ENCODE results near the gene KASH5. TPM values are rescaled to one million over a fixed set of nuclear protein-coding genes. Genes with fewer than 3 reads are reported as not detected.

Gene KASH5
- polyA plus RNA-seq, 2 of the 4 experiments (the other 2 are of a cell fraction), result 0.08 to 0.17 TPM

DNA sequence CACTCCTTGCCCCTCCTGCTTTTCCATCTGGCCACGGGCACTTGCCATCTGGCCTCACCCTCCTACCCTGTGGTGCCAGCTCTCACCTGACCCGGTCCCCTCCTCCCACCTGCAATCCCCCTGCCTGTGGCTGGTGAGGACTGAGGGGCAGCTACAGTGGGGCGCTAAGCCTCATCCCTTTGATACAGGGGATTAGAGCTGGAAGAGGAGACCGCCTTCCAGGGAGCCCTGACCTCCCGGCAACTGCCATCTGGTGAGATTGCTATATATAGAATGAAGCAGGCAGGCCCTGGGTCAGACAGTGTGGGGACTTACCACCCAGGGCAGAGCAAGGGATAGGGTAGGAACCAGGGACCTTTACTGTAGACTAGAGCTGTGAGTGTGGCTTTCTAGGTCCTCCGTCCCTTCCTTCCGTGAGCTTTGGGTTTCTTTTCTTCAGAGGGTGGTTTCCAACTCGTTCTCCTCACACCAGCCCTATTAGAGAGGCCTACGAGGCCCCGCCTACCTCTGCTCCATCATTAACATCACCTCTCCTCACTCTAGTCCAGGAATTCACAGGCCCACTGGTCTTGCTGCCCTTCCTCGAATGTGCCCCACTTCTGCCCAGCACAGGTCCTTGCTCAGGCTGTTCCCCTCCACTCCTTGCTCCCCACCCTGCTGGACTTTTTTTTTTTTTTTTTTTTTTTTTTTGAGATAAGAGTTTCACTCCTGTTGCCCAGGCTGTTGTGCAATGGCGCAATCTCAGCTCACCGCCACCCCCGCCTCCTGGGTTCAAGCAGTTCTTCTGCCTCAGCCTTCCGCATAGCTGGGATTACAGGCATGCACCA, 7.7 kb downstream of the KASH5 start:
- FAIRE-seq (no peak), DNase-seq (ENCODE audit: low read depth in 1 of 2, low spot score in 1 of 2) (no peak), ATAC-seq (no peak)
- CTCF ChIA-PET, result interaction anchor here (0.7 to 10.9 kb wide), 6 partner anchors 10 to 169 kb away, joined by 3 to 244 read pairs (median 3); partner anchors contain the start of genes ALDH16A1, PIH1D1 and SLC17A7
- Histone ChIP-seq H3K4me3 (no peak overlapping the region), H3K4me2 (no peak overlapping the region), H3K4me1 (0 out of 3 replicates have a peak, but pooled peaks cover 3% of the 10 kb centered on the region), H3K9me3 (no peaks in the 10 kb centered on the region), H3K27ac (no peak overlapping the region)
- 69% methylated on average over 15 of the region's 15 CpGs for WGBS (ENCODE audit: missing lambda C conversion rate)
- POLR2A ChIA-PET, result no interaction called here
- TF ChIP-seq FOXS1 (CRISPR knock-in tag; IDR thresholded peaks at IDR 0.05) (no peak), POLR2AphosphoS2 (conservative IDR thresholded peaks at IDR 0.05; ENCODE audit: low read length) (no peak), KDM1A (IDR thresholded peaks at IDR 0.05; ENCODE audit: low read depth) (no peak), RCOR1 (IDR thresholded peaks at IDR 0.05; ENCODE audit: low read depth, low read length) (no peak), SREBF2 (IDR thresholded peaks at IDR 0.05) (no peak), FOSB (CRISPR knock-in tag; IDR thresholded peaks at IDR 0.05) (no peak), CHD2 (IDR thresholded peaks at IDR 0.05; ENCODE audit: low read length, partially characterized antibody) (no peak), GATA3 (IDR thresholded peaks at IDR 0.05; ENCODE audit: borderline replicate concordance) (no peak), MAZ (IDR thresholded peaks at IDR 0.05; ENCODE audit: borderline replicate concordance, low read depth, low read length) (no peak), ZFP36 (IDR thresholded peaks at IDR 0.05; ENCODE audit: borderline replicate concordance, partially characterized antibody) (no peak), ZNF302 (CRISPR knock-in tag; IDR thresholded peaks at IDR 0.05) (no peak)
- TF ChIP-seq, protein P1, sequence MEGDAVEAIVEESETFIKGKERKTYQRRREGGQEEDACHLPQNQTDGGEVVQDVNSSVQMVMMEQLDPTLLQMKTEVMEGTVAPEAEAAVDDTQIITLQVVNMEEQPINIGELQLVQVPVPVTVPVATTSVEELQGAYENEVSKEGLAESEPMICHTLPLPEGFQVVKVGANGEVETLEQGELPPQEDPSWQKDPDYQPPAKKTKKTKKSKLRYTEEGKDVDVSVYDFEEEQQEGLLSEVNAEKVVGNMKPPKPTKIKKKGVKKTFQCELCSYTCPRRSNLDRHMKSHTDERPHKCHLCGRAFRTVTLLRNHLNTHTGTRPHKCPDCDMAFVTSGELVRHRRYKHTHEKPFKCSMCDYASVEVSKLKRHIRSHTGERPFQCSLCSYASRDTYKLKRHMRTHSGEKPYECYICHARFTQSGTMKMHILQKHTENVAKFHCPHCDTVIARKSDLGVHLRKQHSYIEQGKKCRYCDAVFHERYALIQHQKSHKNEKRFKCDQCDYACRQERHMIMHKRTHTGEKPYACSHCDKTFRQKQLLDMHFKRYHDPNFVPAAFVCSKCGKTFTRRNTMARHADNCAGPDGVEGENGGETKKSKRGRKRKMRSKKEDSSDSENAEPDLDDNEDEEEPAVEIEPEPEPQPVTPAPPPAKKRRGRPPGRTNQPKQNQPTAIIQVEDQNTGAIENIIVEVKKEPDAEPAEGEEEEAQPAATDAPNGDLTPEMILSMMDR (IDR thresholded peaks at IDR 0.05), result no peak
- TF ChIP-seq, protein P2, sequence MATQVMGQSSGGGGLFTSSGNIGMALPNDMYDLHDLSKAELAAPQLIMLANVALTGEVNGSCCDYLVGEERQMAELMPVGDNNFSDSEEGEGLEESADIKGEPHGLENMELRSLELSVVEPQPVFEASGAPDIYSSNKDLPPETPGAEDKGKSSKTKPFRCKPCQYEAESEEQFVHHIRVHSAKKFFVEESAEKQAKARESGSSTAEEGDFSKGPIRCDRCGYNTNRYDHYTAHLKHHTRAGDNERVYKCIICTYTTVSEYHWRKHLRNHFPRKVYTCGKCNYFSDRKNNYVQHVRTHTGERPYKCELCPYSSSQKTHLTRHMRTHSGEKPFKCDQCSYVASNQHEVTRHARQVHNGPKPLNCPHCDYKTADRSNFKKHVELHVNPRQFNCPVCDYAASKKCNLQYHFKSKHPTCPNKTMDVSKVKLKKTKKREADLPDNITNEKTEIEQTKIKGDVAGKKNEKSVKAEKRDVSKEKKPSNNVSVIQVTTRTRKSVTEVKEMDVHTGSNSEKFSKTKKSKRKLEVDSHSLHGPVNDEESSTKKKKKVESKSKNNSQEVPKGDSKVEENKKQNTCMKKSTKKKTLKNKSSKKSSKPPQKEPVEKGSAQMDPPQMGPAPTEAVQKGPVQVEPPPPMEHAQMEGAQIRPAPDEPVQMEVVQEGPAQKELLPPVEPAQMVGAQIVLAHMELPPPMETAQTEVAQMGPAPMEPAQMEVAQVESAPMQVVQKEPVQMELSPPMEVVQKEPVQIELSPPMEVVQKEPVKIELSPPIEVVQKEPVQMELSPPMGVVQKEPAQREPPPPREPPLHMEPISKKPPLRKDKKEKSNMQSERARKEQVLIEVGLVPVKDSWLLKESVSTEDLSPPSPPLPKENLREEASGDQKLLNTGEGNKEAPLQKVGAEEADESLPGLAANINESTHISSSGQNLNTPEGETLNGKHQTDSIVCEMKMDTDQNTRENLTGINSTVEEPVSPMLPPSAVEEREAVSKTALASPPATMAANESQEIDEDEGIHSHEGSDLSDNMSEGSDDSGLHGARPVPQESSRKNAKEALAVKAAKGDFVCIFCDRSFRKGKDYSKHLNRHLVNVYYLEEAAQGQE (IDR thresholded peaks at IDR 0.05), result no peak
- TF ChIP-seq, protein P3, sequence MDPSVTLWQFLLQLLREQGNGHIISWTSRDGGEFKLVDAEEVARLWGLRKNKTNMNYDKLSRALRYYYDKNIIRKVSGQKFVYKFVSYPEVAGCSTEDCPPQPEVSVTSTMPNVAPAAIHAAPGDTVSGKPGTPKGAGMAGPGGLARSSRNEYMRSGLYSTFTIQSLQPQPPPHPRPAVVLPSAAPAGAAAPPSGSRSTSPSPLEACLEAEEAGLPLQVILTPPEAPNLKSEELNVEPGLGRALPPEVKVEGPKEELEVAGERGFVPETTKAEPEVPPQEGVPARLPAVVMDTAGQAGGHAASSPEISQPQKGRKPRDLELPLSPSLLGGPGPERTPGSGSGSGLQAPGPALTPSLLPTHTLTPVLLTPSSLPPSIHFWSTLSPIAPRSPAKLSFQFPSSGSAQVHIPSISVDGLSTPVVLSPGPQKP (IDR thresholded peaks at IDR 0.05; ENCODE audit: low read depth, low read length), result no peak

DNA sequence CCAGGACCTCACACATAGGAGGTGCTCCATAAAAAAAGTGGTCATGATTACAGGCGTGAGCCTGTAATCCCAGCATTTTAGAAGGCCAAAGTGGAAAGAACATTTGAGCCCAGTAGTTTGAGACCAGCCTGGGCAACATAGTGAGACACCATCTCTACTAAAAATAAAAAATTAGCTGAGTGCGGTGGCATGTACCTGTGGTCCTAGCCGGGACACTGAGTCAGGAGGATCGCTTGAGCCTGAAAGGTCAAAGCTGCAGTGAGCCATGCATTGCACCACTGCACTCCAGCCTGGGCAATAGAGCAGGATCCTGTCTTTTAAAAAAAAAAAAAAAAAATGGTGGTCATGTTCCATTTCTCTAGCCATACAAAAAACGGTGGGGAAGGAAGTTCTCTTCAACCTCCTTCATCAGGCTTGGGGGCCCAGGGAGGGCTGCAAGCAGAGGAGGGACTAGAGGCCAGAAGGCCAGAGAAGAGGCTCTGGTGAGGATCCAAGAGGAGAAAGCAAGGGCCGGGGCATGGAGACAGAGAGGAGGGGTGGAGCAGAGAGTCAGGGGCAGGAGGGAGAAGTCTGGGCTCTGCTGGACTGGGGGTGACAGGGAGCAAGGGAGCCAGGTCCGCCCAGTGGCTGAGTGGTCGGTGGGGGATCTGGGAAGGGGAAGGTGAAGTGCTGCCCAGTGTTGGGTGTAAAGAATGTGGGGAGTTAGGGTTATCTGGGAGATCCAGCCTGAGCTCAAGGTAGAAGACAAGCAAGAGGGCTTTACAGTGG, 8.9 kb downstream of the KASH5 start:
- H3K27ac ChIP-seq, result no peak overlapping the region
- H3K4me1 ChIP-seq, result no peaks in the 10 kb centered on the region
- FAIRE-seq (no peak), DNase-seq (ENCODE audit: low read depth in 1 of 2, low spot score in 1 of 2) (no peak), ATAC-seq (no peak)
- ChIA-PET CTCF (interaction anchor here (1.0 to 10.9 kb wide), 5 partner anchors 13 to 171 kb away, joined by 3 to 244 read pairs (median 3); partner anchors contain the start of genes ALDH16A1, FLT3LG, PIH1D1 and SLC17A7), POLR2A (no interaction called here)
- no peak overlapping the region for H3K4me2 ChIP-seq
- no peaks in the 10 kb centered on the region for H3K9me3 ChIP-seq
- WGBS (ENCODE audit: missing lambda C conversion rate), result 58% methylated on average over 8 of the region's 8 CpGs
- H3K4me3 ChIP-seq, result no peak overlapping the region
- TF ChIP-seq CBX2 (IDR thresholded peaks at IDR 0.05; ENCODE audit: borderline replicate concordance, low read depth), result no peak
- no peak for TF ChIP-seq CHD4 (IDR thresholded peaks at IDR 0.05; ENCODE audit: borderline replicate concordance)
- TF ChIP-seq RNF2 (IDR thresholded peaks at IDR 0.05; ENCODE audit: borderline replicate concordance, low read depth), result no peak
- no peak for TF ChIP-seq PHF8 (IDR thresholded peaks at IDR 0.05; ENCODE audit: borderline replicate concordance, low read depth)
- TF ChIP-seq FOSL2 (IDR thresholded peaks at IDR 0.05), result no peak
- TF ChIP-seq FOSL2 (CRISPR knock-in tag; IDR thresholded peaks at IDR 0.05), result no peak
- TF ChIP-seq HOXB5 (CRISPR knock-in tag; IDR thresholded peaks at IDR 0.05), result no peak
- TF ChIP-seq SREBF2 (IDR thresholded peaks at IDR 0.05), result no peak
- no peak for TF ChIP-seq TP53 (CRISPR knock-in tag; IDR thresholded peaks at IDR 0.05)
- no peak for TF ChIP-seq CHD2 (IDR thresholded peaks at IDR 0.05; ENCODE audit: low read length, partially characterized antibody)
- no peak for TF ChIP-seq KDM1A (IDR thresholded peaks at IDR 0.05; ENCODE audit: low read depth)
- TF ChIP-seq, protein P1 (IDR thresholded peaks at IDR 0.05), result no peak
- no peak for TF ChIP-seq ZC3H11A (IDR thresholded peaks at IDR 0.05)
- TF ChIP-seq NPAS2 (CRISPR knock-in tag; IDR thresholded peaks at IDR 0.05; ENCODE audit: borderline replicate concordance), result no peak
- TF ChIP-seq CEBPB (IDR thresholded peaks at IDR 0.05), result no peak

Data from A549 (cell line).